ENCODE measurements around the gene CD200.

GRCh38 chr3:112351823-112352222 lies 18.9 kb downstream of the CD200 start:
- TF ChIP-seq ELK1 (IDR thresholded peaks at IDR 0.05; ENCODE audit: low read depth, low read length) (no peak), JUN (IDR thresholded peaks at IDR 0.05) (no peak), CTCF (IDR thresholded peaks at IDR 0.05) (no peak), MYC (IDR thresholded peaks at IDR 0.05; ENCODE audit: borderline replicate concordance, low read length) (no peak), BHLHE40 (IDR thresholded peaks at IDR 0.05; ENCODE audit: low read depth, low read length) (no peak), FOXS1 (CRISPR knock-in tag; IDR thresholded peaks at IDR 0.05) (no peak)

All from A549 (cell line).